M059J (cell line): Measurements from ENCODE around the gene URI1. TPM values are rescaled to one million over a fixed set of nuclear protein-coding genes. Genes with fewer than 3 reads are reported as not detected.

ENCODE experiments used
- DNase-seq: peaks from one replicate; pipeline ENCODE4 v3.0.0-alpha.2; 2012; ENCODE audit warnings: low read depth
- total RNA-seq: library from RNA; depleted of rRNA; stranded (reverse); fragments of >200 nt; shearing (Covaris generic); gene quantifications from 2 replicates; pipeline ENCODE4 v1.2.3, GENCODE V29; 2014; rRNA removed

Gene URI1
- total RNA-seq, 1 experiment from 2014 or later, result 63.0 TPM

DNA sequence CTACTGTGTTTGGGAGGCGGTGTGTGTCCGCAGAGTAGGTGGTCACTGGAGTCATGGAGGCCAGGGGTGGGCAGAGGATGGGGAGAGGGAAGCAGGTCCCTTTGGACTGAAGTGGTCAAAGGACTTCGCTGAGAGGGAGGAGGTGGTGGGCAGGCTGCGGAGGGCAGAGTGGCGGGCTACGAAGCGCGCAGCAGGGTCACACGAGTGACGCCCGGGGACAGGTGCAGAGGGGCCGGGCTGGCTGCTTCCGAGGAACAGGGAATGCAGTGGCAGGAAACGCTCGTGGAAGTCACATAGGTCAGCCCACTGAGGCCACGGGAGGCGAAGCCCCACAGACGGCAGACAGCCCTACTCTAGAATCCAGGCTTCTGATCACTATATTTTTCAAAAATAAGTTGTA lies 111.5 kb downstream of the URI1 start:
- no peak for DNase-seq

DNA sequence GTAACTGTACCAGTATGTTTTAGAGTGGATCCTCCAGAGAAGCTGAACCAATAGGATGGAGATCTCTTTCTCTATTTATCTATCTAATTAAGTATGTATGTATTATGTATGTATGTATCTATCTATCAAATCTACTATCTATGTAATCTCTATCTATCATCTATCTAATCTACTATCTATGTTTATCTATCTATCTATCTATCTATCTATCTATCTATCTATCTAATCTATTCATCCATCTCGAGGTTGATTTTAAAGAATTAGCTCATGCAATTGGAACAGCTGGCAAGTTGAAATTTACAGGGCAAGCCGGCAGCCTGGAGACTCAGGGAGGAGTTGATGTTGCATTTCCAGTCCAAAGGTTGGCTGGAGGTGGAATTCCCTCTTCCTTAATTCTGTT lies 112.2 kb downstream of the URI1 start:
- DNase-seq, result no peak

DNA sequence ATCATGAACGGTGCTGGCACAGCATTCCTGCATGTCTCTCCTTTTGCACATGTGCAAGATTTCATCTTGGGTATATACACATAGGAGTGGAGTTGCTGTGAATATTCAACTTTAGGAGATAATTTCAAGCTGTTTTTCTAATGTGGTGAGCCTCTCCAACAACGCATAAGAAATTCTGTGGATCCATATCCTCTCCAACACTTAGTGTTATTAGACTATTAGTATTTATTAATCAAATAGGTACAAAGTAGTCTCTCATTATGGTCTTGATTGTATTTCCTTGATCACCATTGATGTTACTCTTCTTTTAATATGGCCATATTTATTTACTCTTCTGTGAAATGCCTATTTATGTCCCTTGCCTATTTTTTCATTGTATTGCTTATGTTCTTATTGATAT lies 114.5 kb downstream of the URI1 start:
- DNase-seq, result no peak

DNA sequence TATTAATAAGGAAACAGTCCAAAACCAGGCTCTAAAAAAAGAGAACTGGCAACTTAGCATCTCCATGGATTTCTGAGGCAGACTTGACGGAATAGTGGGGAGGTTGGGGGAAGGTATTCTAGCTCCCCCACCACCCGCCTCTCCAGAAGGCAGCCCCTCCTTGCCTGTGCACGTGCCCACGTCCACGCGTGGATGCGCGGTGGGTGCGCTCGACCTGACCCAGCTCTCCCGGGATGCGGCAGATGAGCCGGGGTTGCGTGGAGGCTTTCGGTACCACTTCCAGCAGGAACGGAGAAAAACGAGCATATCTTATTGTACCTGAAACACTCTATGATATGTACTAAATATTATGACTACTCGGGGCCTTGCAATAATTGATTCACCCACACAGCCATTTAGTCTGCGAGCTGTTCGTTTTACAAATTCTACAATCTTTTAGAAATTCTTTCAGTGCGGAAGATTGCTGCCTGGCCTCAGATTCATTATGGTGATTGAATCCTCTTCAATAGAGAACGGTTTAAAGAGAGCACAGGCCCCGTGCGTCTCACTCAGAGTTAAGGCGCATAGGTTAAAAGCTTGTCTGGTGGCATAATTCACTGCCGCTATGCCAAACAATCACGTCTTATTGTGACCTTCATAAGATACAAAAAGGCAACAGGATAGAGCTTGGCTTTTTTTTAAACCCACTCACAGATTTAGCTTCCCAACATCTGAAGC lies 117.9 kb downstream of the URI1 start:
- no peak for DNase-seq

DNA sequence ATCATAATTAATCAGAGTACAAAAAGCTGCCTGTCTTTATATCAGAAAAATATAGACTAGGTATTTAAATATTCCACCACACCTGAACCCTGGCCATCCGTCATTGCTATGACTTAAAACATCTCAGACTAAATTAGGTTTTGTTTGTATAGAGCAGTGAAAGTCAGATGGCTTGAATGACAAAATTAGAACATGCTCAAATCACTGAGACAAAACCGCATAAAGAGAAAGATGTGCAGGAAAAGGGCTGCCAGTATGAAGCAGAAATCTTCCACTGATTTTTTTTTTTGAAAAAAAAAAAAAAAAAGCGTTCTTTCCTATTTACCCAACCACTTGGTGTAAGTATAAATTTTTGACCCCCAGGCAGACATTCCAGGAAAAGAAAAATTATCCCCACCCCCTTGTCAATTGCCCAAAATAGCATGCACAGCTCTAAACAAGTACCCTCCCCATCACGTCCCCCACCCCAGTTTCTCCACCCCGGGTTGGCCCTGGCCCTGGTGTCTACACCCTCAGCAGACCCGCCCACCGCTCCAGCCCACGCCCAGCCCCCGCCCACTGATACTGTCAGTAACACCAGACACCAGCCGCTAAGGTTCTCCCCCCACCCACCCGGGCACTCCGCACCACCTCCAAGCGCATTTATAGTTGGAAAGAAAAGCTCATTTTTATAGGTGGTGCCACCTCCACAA lies 118.6 kb downstream of the URI1 start:
- no peak for DNase-seq

DNA sequence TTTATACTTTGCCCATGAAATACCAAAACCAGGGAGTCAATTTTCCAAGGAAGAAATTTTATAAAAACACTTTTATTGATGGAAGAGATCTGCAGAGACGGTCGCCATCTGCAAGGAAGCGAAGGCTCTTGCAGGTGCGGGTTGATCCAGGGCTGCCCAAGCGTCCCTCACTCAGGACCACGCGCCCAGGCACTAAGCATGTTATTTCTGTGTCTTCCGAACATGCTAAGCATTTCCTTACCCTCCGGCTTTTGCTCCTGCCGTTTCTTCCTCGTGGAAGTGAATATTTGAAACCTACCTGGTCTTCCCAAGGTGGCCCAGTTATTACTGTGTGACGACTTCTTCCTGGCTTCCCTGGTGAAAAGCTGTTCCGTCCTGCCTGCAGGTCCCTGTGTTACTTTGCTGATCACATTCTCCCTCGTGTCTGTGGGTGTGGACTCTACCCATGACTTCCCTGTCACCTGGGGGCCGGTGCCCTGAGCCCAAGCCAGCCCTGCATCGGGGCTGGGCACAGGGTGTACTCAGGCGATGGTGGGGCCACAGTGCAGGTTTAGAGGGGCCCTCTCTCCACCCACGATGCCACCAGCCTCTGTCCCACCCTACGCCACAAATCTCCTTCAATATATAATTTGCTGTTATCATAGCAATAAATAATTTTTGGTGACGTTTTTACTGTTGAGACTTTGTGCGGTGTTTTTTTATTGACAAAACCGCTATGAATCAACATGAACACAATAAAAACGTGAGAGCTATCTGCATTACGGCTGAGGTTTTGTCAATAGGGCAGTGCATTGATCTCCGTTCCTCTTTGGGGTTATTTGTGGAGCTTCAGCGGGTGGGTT lies 119.4 kb downstream of the URI1 start:
- no peak for DNase-seq

DNA sequence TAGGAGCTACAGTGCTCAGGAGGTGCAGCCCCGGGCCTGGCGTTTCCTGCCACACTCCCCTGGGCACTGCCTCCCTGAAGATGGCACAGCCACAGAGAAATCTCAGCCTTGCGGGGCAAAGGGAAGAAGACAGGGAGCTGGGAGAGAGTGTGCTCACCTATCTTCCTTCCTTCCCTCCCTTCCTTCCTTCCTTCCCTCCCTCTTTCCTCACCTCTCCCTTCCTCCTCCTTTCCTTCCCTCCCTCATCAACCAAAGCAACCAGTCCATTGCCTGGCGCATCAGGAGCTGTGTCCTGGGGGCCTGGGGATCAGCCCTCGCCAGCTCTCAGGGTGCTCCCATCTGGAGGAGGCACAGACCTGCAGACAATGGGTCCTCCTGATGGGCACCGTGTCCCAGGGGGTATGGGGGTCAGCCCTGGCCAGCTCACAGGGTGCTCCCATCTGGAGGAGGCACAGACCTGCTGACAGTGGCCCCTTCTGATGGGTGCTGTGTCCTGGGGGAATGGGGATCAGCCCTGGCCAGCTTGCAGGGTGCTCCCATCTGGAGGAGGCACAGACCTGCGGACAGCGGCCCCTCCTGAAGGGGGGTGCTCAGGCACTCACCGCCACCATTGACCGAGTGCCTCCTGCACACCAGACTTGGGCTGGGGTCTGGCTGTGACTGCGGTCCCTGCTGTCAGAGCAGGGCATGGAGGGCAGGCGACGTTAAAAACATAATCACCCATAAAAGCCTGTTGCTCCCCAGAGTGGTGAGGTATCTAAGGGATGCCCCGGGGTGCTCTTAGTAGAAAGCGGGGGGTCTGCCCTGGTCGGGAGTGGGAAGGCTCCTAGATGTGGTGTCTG lies 120.2 kb downstream of the URI1 start:
- no peak for DNase-seq

DNA sequence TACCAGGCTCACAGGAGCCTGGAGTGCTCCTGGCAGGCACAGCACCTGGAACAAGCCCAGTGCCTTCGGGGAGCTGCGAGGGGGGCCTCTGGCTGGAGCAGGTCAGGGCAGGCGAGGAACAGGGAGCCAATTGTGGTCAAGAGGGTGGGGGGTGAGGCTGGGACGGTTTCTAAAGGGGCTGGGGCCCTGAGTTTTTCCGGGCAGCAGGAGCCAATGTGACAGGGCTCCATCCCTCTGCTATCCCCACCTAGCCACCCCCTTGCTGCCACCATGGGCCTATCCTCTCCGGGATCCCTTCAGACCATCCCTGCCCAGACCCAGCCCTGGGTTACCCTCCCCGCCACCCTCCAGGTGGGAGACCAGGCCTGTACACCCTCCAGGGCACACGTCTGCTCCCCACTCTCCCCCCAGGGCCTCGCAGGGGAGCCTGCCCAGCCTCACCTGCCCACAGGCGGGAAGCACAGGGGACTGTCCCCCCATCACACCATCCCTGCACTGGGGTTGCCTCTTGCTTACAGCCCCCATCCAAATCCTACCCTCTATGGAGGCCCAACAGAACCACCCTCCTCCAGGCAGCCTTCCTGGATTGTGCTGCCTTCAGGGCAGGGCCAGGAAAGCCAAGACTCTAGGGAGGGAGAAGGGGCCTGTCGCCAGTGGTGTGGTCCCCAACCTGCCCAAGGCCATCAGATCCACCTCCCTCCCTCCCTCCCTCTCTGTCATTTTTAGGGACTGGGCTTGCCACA lies 121.0 kb downstream of the URI1 start:
- no peak for DNase-seq

DNA sequence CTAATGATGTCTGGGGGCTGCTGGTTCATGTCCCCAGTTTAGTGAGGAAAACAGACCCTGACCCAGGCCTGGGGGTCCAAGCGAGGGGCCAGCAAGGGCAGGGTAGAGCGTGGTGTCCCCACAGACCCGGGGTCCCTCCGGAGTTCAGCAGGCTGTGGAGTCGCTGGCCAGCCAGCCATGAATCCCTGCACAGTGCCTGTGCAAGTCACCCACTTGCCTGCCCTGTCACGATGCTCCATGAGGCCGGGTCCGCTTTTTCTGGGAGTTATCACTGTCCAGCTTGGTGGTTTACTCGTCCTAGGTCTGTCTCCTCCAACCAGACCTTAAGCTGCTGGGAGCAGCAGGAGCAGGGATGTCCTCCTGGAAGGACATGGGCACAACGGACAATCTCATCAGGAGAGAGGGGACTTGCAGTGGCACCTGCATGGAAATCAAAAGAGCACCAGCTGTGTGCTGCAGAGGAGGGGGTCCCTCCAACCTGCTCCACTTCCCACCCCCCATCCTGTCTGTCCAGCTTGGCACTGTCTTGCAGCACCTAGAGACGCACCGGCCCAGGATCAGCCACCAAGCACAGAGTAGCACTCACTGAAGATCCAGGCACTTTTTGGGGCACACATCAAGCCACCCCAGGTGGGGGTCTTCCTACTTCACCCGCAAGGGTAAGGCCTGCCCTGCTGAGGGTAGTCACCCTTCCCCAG lies 121.8 kb downstream of the URI1 start:
- DNase-seq, result no peak

DNA sequence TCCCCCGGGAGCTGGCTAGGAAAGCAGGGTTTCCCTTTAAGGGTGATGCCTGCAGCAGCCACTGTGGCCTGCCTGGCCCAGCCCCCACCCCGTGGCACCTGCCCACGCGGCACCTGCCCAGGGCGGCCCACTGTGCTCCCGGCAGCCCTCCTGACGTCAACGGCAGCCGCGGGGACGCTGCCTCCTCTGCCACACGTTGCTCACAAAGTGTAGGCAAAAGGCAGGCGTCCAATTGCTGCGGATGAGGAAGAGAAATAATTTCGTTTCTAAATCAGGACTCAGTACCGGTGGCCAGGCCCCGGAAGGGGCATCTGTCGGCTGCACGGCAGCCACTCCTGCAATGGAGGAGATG lies 122.3 kb downstream of the URI1 start:
- no peak for DNase-seq

DNA sequence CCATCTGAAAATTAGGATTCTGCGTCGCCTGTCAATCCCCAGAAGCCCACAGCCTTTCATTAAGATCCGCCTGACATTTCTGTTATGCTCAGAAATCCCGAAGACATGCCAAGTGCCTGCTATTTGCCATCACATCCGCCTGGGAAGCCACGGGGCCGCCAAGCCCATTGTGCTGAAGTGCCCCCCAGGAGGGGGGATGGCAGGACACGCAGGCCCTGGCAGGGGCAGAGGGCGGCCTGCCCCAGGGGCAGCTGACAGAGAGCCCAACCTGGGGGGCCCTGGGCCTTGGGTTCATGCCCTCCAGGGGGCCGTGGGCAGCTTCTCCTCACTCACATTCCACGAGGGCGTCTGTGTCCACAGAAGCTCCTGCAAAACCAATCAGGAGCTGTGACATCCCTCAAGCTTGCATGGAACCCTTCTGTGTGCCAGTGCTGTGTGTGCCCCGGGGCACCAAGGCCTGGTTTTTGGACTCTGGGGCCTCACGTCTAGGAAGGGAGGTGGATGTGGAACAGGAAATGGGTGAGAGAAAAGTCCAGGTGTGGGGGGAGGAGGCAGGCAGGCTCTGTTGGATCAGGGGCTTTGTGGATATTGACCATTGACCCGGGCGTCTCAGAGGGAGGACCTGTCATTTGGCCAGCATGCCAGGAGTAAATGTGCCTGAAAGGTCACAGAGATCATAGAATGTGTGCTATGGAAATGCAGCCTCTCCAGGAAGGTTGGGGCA lies 122.9 kb downstream of the URI1 start:
- DNase-seq, result no peak

DNA sequence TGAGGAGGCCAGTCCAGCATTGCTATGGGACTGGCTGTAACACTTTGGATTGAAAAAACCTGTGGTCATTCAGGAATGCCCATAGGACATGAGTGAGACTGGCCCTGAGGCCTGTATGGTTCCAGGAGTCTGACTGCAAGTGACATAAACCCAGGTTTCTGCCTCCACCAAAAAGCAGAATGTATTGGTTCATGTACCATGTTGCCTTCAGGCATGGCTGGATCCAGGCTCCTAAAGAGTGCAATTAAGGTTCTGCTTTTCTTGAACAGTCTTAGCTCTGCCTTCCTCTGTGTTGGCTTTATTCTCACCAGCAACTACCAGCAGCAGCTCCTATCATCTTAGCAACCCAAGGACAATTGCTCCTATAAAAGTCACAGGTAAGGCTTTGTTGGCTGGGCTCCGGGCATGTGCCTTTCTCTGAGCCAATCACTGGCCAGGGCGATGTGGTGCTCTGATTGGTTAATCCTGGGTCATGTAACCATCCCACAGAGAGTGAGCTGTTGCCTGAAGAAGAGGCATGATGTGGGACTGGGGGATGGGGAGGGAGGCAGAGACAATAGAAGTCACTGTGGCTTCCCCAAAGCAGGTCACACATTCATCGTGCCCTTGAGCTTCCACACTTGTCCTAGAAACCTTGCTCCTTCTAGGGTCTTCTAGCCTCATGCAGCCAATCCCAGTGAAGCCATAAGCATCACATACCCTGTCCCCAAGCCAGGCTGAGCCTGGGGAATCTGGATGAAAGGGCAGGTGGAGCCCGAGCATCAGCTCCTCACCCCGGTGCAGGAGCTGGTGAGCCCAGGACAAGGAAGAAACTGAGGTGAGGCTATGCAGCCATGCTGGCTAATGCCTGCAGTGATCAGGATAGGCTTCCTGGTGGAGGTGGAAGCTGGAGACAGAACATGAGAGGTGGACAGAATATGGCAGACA lies 123.9 kb downstream of the URI1 start:
- no peak for DNase-seq

Other genes with a start within 250 kb of the URI1 start
- gene C19orf12, start 227.0 kb upstream of the URI1 start, total RNA-seq, result 28.7 and 29.0 TPM in 2 replicates
- gene CCNE1, start 130.2 kb upstream of the URI1 start, total RNA-seq, result 33.0 and 40.2 TPM in 2 replicates